Calu3 (cell line): ENCODE results near the gene MTARC1. TPM values are rescaled to one million over a fixed set of nuclear protein-coding genes. Genes with fewer than 3 reads are reported as not detected.

Experiments used
- BruUV-seq: library from RNA; stranded (reverse); fragments of 400-500 nt; replicated peaks from 2 replicates; lab custom pipeline; 2021; lab: Mats Ljungman, UMichigan
- CTCF ChIA-PET: fragments of 300-600 bp; sonication (Branson Sonifier 250); formaldehyde crosslinking; loops from one replicate; lab custom pipeline; 2022; ENCODE audit warnings: antibody characterized with exemption; lab: Charles Lee
- DNase-seq: peaks from one replicate; pipeline ENCODE4 v3.0.0; 2022
- H3K27ac Mint-ChIP-seq: one replicate; pipeline ENCODE4 v1.8.0; 2022; ENCODE audit warnings: mixed read lengths; ENCODE audit not compliant: unreplicated experiment
- H3K27me3 Mint-ChIP-seq: one replicate; pipeline ENCODE4 v1.8.0; 2022; ENCODE audit warnings: mixed read lengths; ENCODE audit not compliant: unreplicated experiment
- H3K36me3 Mint-ChIP-seq: one replicate; pipeline ENCODE4 v1.8.0; 2022; ENCODE audit warnings: mild to moderate bottlenecking, moderate library complexity, mixed read lengths; ENCODE audit not compliant: insufficient read depth, unreplicated experiment
- H3K4me1 Mint-ChIP-seq: one replicate; pipeline ENCODE4 v1.8.0; 2022; ENCODE audit warnings: mild to moderate bottlenecking, low read depth, mixed read lengths; ENCODE audit not compliant: unreplicated experiment
- H3K4me3 Mint-ChIP-seq: one replicate; pipeline ENCODE4 v1.8.0; 2022; ENCODE audit warnings: mild to moderate bottlenecking, low read depth, moderate library complexity, mixed read lengths; ENCODE audit not compliant: unreplicated experiment
- H3K9me3 Mint-ChIP-seq: one replicate; pipeline ENCODE4 v1.8.0; 2022; ENCODE audit warnings: low read depth, mixed read lengths; ENCODE audit not compliant: unreplicated experiment
- CTCF ChIP-seq: fragments of 200-600 bp; IDR thresholded peaks from one replicate; pipeline ENCODE4 v1.8.0; 2022; ENCODE audit warnings: antibody characterized with exemption; ENCODE audit not compliant: unreplicated experiment
- intact Hi-C: fragments of 100-400 bp; cut with micrococcal nuclease; formaldehyde crosslinking; loops from one replicate; pipeline ENCODE4 v1.10.0; 2022; ENCODE audit not compliant: unreplicated experiment
- total RNA-seq: library from RNA; stranded (reverse); gene quantifications from 2 replicates; pipeline ENCODE4 v1.2.3, GENCODE V29; 2022

MTARC1 gene
- total RNA-seq, 1 experiment from 2014 or later = 21.3 TPM

GRCh38 chr1:220791285-220791684 is 4.6 kb downstream of the MTARC1 start:
- intact Hi-C loops = no loop called here
- Mint-ChIP-seq H3K4me3 (no peak overlapping the region), H3K36me3 (peaks cover 25% of the 10 kb centered on the region), H3K4me1 (peaks cover 18% of the 10 kb centered on the region), H3K27ac (no peak overlapping the region), H3K27me3 (no peaks in the 10 kb centered on the region), H3K9me3 (no peaks in the 10 kb centered on the region)
- no peak for TF ChIP-seq CTCF
- no TSS peak for BruUV-seq
- no peak for DNase-seq
- CTCF ChIA-PET = interaction anchor here (0.6 kb wide), 1 partner anchor 102 kb away, joined by 3 read pairs; no protein-coding TSS in a partner anchor

- CTCF ChIA-PET = no interaction called here
- intact Hi-C loops = no loop called here
- BruUV-seq = no TSS peak
Measured at GRCh38 chr1:220791956-220792355, 5.2 kb downstream of the MTARC1 start.

GRCh38 chr1:220796530-220796929 is 9.8 kb downstream of the MTARC1 start:
- intact Hi-C loops = no loop called here
- BruUV-seq = no TSS peak
- peaks cover 4% of the 10 kb centered on the region for H3K36me3 Mint-ChIP-seq
- no peak for DNase-seq
- no peak for TF ChIP-seq CTCF
- no peak overlapping the region for H3K4me3 Mint-ChIP-seq
- CTCF ChIA-PET = no interaction called here
- H3K4me1 Mint-ChIP-seq = no peaks in the 10 kb centered on the region
- no peaks in the 10 kb centered on the region for H3K27me3 Mint-ChIP-seq
- H3K9me3 Mint-ChIP-seq = no peaks in the 10 kb centered on the region
- no peak overlapping the region for H3K27ac Mint-ChIP-seq

More at GRCh38 chr1:220791956-220792355, 5.2 kb downstream of the MTARC1 start:
- no peaks in the 10 kb centered on the region for H3K27me3 Mint-ChIP-seq
- DNase-seq = no peak
- no peaks in the 10 kb centered on the region for H3K9me3 Mint-ChIP-seq
- no peak for TF ChIP-seq CTCF
- H3K4me3 Mint-ChIP-seq = no peak overlapping the region
- no peak overlapping the region for H3K27ac Mint-ChIP-seq
- H3K36me3 Mint-ChIP-seq = peaks cover 18% of the 10 kb centered on the region
- H3K4me1 Mint-ChIP-seq = peaks cover 18% of the 10 kb centered on the region

GRCh38 chr1:220797044-220797443 is 10.3 kb downstream of the MTARC1 start:
- Mint-ChIP-seq H3K27ac (no peak overlapping the region), H3K9me3 (no peaks in the 10 kb centered on the region), H3K36me3 (peaks cover 4% of the 10 kb centered on the region), H3K4me3 (no peak overlapping the region), H3K27me3 (no peaks in the 10 kb centered on the region), H3K4me1 (no peaks in the 10 kb centered on the region)
- CTCF ChIA-PET = no interaction called here
- no peak for TF ChIP-seq CTCF
- no TSS peak for BruUV-seq
- intact Hi-C loops = no loop called here
- no peak for DNase-seq
